Measurements from ENCODE around the gene PPP1R7. TPM values are rescaled to one million over a fixed set of nuclear protein-coding genes. Genes with fewer than 3 reads are reported as not detected.

Gene PPP1R7
- total RNA-seq, 1 experiment from 2014 or later = 49.1 TPM

DNA sequence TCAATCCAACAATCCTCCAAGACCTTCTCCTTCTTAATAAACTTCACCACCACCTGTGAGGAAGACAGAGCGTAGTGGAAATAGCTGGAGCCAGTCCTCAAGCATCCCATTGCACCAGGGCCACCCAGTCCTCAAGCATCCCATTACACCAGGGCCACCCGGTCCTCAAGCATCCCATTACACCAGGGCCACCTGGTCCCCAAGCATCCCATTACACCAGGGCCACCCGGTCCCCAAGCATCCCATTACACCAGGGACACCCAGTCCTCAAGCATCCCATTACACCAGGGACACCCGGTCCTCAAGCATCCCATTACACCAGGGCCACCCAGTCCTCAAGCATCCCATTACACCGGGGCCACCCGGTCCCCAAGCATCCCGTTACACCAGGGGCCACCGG lies 34.9 kb upstream of the PPP1R7 start:
- POLR2A ChIA-PET = no interaction called here

DNA sequence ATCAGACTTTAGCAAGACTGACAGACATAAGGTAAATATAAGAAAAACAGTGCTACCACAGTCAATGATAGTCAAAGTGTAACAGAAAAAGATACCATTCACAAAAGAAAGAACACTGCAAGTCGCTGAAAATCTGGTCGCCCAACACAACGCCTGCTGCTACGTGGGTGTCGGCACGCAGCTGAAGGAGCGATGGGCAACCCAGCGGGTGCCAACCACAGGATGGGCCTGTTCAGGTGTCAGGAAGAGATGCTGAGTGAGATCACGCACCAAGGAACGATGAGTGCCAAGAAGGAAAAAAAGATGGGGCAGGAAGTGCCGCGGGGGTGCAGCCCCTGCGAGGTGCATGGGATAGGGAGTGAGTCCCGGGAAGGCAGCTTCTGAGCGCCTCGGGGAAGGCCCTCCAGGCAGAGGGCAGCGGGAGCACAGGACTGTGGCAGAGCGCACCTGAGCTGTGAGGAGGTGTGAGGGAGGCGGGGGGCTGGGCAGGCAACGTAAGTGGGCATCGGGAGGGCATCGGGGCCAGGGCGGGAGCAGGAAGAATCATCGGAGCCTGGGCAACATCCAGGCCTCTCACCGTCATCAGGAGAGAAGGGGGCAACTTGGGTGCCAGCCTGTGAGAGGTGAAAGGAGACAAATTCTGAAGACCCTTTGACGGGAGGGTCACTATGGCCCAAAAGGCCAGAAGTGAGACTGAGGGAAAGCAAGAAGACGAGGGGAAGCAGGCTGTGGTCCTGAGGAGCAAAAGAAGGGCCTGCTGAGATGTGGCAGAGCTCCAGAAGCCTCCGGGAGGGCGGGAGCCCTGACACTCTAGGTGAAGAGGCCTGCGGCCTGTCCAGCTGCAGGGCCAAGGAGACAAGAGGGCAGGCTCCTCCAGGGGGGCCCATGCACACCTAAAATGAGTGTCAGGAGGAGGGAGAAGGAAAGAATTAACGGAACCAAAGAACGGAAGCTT lies 33.4 kb upstream of the PPP1R7 start:
- H3K4me1 Mint-ChIP-seq = no peaks in the 10 kb centered on the region
- no peaks in the 10 kb centered on the region for H3K27me3 Mint-ChIP-seq (ENCODE audit: low read depth)
- ChIA-PET POLR2A (no interaction called here), CTCF (no interaction called here)
- peaks cover 35% of the 10 kb centered on the region for H3K36me3 Mint-ChIP-seq
- ATAC-seq (no peak), DNase-seq (ENCODE audit: low spot score) (no peak)
- H3K4me3 Mint-ChIP-seq = no peak overlapping the region
- H3K9me3 Mint-ChIP-seq = peaks cover 10% of the 10 kb centered on the region
- 0 out of 2 replicates have a peak overlapping the region, but pooled peaks have one; percentile 66 for H3K27ac Mint-ChIP-seq
- TF ChIP-seq HMGA2 (CRISPR knock-in tag; IDR thresholded peaks at IDR 0.05) = no peak
- no peak for TF ChIP-seq TEAD1 (CRISPR knock-in tag; IDR thresholded peaks at IDR 0.05)
- no peak for TF ChIP-seq RELA (CRISPR knock-in tag; IDR thresholded peaks at IDR 0.05; ENCODE audit: borderline replicate concordance)
- no peak for TF ChIP-seq SOX15 (CRISPR knock-in tag; IDR thresholded peaks at IDR 0.05)
- TF ChIP-seq ELF4 (CRISPR knock-in tag; IDR thresholded peaks at IDR 0.05; ENCODE audit: low read depth) = no peak
- TF ChIP-seq, protein P1, sequence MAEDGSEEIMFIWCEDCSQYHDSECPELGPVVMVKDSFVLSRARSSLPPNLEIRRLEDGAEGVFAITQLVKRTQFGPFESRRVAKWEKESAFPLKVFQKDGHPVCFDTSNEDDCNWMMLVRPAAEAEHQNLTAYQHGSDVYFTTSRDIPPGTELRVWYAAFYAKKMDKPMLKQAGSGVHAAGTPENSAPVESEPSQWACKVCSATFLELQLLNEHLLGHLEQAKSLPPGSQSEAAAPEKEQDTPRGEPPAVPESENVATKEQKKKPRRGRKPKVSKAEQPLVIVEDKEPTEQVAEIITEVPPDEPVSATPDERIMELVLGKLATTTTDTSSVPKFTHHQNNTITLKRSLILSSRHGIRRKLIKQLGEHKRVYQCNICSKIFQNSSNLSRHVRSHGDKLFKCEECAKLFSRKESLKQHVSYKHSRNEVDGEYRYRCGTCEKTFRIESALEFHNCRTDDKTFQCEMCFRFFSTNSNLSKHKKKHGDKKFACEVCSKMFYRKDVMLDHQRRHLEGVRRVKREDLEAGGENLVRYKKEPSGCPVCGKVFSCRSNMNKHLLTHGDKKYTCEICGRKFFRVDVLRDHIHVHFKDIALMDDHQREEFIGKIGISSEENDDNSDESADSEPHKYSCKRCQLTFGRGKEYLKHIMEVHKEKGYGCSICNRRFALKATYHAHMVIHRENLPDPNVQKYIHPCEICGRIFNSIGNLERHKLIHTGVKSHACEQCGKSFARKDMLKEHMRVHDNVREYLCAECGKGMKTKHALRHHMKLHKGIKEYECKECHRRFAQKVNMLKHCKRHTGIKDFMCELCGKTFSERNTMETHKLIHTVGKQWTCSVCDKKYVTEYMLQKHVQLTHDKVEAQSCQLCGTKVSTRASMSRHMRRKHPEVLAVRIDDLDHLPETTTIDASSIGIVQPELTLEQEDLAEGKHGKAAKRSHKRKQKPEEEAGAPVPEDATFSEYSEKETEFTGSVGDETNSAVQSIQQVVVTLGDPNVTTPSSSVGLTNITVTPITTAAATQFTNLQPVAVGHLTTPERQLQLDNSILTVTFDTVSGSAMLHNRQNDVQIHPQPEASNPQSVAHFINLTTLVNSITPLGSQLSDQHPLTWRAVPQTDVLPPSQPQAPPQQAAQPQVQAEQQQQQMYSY (CRISPR knock-in tag; IDR thresholded peaks at IDR 0.05) = no peak
- TF ChIP-seq, protein P2, sequence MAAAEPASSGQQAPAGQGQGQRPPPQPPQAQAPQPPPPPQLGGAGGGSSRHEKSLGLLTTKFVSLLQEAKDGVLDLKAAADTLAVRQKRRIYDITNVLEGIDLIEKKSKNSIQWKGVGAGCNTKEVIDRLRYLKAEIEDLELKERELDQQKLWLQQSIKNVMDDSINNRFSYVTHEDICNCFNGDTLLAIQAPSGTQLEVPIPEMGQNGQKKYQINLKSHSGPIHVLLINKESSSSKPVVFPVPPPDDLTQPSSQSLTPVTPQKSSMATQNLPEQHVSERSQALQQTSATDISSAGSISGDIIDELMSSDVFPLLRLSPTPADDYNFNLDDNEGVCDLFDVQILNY (CRISPR knock-in tag; IDR thresholded peaks at IDR 0.05) = no peak
- TF ChIP-seq, protein P3, sequence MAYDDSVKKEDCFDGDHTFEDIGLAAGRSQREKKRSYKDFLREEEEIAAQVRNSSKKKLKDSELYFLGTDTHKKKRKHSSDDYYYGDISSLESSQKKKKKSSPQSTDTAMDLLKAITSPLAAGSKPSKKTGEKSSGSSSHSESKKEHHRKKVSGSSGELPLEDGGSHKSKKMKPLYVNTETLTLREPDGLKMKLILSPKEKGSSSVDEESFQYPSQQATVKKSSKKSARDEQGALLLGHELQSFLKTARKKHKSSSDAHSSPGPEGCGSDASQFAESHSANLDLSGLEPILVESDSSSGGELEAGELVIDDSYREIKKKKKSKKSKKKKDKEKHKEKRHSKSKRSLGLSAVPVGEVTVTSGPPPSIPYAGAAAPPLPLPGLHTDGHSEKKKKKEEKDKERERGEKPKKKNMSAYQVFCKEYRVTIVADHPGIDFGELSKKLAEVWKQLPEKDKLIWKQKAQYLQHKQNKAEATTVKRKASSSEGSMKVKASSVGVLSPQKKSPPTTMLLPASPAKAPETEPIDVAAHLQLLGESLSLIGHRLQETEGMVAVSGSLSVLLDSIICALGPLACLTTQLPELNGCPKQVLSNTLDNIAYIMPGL (CRISPR knock-in tag; IDR thresholded peaks at IDR 0.05) = no peak
- no peak for TF ChIP-seq ESRRA (CRISPR knock-in tag; IDR thresholded peaks at IDR 0.05; ENCODE audit: borderline replicate concordance)
- no peak for TF ChIP-seq NR2C2 (CRISPR knock-in tag; IDR thresholded peaks at IDR 0.05)

More for the DNA sequence above, 34.9 kb upstream of the PPP1R7 start:
- Mint-ChIP-seq H3K36me3 (peaks cover 25% of the 10 kb centered on the region), H3K4me3 (no peak overlapping the region), H3K4me1 (no peaks in the 10 kb centered on the region), H3K27ac (no peak overlapping the region), H3K27me3 (ENCODE audit: low read depth) (no peaks in the 10 kb centered on the region), H3K9me3 (no peaks in the 10 kb centered on the region)
- DNase-seq (ENCODE audit: low spot score) = no peak
- TF ChIP-seq FOXK1 (CRISPR knock-in tag; IDR thresholded peaks at IDR 0.05) (no peak), MYBL2 (CRISPR knock-in tag; IDR thresholded peaks at IDR 0.05) (no peak), NR3C1 (CRISPR knock-in tag; conservative IDR thresholded peaks at IDR 0.05; ENCODE audit: low read depth) (no peak), JAZF1 (CRISPR knock-in tag; IDR thresholded peaks at IDR 0.05) (no peak), CREM (CRISPR knock-in tag; IDR thresholded peaks at IDR 0.05) (no peak)
- TF ChIP-seq, protein P4, sequence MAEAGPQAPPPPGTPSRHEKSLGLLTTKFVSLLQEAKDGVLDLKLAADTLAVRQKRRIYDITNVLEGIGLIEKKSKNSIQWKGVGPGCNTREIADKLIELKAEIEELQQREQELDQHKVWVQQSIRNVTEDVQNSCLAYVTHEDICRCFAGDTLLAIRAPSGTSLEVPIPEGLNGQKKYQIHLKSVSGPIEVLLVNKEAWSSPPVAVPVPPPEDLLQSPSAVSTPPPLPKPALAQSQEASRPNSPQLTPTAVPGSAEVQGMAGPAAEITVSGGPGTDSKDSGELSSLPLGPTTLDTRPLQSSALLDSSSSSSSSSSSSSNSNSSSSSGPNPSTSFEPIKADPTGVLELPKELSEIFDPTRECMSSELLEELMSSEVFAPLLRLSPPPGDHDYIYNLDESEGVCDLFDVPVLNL (CRISPR knock-in tag; IDR thresholded peaks at IDR 0.05; ENCODE audit: borderline replicate concordance, low read depth) = no peak
- TF ChIP-seq, protein P5, sequence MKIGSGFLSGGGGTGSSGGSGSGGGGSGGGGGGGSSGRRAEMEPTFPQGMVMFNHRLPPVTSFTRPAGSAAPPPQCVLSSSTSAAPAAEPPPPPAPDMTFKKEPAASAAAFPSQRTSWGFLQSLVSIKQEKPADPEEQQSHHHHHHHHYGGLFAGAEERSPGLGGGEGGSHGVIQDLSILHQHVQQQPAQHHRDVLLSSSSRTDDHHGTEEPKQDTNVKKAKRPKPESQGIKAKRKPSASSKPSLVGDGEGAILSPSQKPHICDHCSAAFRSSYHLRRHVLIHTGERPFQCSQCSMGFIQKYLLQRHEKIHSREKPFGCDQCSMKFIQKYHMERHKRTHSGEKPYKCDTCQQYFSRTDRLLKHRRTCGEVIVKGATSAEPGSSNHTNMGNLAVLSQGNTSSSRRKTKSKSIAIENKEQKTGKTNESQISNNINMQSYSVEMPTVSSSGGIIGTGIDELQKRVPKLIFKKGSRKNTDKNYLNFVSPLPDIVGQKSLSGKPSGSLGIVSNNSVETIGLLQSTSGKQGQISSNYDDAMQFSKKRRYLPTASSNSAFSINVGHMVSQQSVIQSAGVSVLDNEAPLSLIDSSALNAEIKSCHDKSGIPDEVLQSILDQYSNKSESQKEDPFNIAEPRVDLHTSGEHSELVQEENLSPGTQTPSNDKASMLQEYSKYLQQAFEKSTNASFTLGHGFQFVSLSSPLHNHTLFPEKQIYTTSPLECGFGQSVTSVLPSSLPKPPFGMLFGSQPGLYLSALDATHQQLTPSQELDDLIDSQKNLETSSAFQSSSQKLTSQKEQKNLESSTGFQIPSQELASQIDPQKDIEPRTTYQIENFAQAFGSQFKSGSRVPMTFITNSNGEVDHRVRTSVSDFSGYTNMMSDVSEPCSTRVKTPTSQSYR (CRISPR knock-in tag; IDR thresholded peaks at IDR 0.05) = no peak
- TF ChIP-seq, protein P6, sequence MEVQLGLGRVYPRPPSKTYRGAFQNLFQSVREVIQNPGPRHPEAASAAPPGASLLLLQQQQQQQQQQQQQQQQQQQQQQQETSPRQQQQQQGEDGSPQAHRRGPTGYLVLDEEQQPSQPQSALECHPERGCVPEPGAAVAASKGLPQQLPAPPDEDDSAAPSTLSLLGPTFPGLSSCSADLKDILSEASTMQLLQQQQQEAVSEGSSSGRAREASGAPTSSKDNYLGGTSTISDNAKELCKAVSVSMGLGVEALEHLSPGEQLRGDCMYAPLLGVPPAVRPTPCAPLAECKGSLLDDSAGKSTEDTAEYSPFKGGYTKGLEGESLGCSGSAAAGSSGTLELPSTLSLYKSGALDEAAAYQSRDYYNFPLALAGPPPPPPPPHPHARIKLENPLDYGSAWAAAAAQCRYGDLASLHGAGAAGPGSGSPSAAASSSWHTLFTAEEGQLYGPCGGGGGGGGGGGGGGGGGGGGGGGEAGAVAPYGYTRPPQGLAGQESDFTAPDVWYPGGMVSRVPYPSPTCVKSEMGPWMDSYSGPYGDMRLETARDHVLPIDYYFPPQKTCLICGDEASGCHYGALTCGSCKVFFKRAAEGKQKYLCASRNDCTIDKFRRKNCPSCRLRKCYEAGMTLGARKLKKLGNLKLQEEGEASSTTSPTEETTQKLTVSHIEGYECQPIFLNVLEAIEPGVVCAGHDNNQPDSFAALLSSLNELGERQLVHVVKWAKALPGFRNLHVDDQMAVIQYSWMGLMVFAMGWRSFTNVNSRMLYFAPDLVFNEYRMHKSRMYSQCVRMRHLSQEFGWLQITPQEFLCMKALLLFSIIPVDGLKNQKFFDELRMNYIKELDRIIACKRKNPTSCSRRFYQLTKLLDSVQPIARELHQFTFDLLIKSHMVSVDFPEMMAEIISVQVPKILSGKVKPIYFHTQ (CRISPR knock-in tag; IDR thresholded peaks at IDR 0.05) = no peak
- TF ChIP-seq, protein P2 (CRISPR knock-in tag; IDR thresholded peaks at IDR 0.05) = no peak
- ATAC-seq = no peak
- CTCF ChIA-PET = no interaction called here

Data from WTC11 (cell line).